Stimulated activated CD8-positive, alpha-beta memory T cell treated with anti-CD3 and anti-CD28 coated beads, Interleukin-12 subunit alpha, Interleukin-12 subunit beta, amount 100 ng/mL, for 24 hours (primary cell): ENCODE measurements around the gene FUZ.

Experiments
- DNase-seq: peaks from one replicate; pipeline ENCODE4 v3.0.0-alpha.2; 2020; ENCODE audit errors: extremely low read depth

The FUZ gene

DNA sequence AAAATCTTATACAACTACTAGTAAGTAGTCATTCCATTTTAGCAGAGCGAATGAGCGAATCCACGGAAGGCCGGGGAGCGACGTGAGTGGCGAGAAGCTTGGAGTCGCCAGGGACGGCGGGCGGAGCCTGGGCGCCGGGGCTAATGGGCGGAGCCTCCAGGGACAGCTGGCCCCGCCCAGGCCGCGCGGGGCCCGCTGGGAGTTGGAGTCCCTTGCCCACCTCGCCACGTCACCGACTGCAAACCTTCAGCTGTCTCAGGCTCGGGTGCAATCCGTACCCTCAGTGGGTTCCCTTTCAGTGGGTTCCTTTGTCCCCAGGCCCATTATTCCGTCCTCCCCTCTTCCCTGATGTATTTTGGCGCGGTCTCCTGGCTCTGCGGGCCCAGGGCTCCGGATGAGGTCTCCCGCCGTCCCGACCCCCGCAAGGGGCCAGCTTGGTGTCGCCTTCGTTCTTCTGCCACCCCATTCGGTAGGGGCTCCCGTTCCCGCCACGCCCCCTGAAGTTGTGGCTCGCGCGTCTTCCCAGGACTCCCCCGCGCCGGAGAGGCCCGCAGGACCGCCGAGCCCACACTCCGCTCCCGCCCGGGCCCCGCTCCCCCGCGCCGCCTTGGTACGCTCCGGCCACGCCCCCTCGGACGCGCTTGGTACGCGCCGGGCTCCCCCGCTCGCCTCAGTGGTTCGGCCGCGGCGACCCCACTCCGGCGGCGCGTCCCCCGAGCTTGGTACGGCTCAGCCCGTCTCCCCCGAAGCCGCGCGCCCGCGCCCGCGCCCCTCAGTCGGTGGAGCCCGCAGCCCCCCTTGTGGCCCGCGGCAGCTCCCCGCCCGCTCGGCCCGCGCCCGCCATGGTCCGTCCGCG is 37.6 kb upstream of the FUZ start, which contains the start of gene PTOV1:
Gene PTOV1 (plus strand): TSS at position 673 of the 856 bp plus-strand sequence.
- DNase-seq: peak; percentile 76

DNA sequence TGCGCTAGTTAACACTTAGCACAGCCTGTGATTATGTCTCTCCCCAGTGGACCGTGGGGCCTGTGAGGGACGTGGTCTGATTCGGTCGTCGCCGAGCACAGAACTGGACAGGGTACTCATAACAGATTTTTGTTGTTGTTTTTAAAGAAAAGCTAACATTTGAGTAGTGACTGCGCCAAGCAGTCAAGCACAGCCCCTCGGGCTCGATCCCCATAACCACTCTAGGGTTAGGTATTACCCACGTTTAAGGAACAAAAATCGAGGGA is 37.1 kb upstream of the FUZ start:
- no peak for DNase-seq

DNA sequence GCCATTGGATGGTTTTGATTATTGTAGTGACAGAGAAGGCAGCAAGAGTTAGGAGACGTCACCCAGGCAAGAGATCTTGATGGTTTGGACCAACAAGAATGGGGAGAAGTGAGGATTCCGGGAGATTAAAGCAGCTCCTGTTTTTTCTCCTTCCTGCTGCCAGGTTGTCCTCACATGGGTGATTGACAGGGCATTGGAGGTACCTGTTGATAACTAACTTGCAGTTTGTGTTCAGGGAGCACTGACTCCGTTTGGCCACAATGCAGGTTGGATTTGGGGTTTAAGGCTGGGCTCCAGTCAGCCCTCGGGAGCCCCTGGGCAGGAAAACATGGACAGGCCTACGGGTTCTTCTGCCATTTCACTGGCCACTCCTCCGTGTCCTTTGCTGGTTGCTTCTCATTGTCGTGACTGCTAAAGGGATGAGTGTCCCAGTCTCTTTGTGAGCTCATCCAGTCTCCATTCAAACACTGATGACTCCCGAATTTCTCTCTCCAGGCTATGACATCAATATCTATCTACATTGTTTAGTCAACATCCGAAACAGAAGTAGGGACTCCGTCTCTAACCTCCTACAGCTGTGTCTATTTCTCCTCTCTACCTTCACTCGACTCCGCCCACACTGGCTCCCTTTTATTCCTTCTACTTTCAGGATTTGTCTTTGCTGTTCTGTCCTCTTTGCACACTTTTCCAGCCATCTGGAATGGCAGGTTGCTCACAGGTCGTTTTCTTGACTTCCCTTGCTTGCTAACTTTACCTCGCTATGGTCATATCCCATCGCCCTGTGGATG is 36.5 kb upstream of the FUZ start:
- DNase-seq: no peak

DNA sequence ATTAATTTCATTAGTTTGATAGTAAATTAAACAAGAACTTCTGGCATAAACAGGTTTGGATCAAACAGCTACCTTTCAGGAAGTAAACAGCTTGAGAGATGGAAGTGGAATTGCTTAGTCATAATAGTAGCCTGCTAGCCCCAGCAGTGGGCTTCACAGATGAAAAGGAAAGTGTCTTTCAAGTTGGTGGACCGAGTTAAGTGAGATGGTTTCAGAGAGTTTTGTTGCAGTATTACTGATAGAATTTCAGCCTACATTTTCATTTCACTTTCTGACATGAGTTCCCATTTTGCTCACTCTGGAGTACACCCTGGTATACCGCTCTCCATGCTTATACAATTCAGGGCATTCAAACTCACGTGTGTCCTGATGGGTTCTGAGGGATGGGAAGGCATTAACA is 35.8 kb upstream of the FUZ start:
- DNase-seq: no peak

DNA sequence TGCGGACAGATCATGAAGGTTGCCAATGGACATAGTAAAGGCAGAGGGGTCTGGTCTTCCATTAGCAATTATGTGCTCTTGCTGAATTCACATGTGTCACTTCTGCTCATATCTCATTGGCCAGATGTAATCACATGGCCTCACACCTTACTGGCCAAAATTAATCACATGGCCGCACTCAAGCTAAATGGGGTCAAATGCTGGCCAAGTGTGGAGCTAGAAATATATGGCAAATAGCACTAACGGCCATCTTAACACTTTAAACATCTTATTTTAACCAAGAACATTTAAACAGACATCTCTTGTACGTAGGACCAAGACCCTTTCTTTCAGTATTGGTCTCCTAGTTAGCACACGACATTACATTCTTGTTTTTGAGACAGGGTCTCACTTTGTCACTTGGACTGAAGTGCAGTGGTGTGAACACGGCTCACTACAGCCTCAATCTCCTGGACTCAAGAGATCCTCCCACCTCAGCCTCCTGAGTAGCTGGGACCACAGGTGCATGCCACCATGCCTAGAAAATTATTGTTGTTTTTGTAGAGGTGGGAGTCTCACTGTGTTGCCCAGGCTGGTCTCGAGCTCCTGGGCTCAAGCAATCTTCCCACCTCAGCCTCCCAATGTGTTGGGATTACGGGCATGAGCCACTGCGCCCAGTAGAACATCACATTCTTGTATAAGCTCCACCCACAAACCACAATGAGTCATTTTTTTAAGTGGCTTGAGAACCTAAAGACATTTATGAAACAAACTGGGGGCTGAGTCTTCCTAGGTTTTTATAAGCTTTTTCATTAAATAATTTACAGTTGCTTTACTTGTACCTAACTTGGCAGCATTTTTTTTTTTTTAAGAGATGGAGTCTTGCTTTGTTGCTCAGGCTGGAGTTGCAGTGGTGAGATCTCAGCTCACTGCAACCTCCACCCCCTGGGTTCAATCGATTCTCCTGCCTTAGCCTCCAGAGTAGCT is 34.9 kb upstream of the FUZ start:
- no peak for DNase-seq

DNA sequence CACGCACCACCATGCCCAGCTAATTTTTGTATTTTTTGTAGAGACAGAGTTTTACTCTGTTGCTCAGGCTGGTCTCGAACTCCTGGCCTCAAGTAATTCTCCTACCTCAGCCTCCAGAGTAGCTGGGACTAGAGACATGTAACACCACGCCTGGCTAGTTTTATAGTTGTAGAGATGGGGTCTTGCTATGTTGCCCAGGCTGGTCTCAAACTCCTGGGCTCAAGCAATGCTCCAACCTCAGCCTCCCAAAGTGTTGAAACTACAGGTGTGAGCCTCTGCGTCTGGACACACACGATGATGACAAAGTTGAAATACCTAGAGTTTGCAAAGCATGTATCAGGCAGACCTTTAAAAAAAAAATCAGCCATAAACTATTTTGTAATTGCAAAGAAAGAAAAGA is 33.3 kb upstream of the FUZ start:
- no peak for DNase-seq

DNA sequence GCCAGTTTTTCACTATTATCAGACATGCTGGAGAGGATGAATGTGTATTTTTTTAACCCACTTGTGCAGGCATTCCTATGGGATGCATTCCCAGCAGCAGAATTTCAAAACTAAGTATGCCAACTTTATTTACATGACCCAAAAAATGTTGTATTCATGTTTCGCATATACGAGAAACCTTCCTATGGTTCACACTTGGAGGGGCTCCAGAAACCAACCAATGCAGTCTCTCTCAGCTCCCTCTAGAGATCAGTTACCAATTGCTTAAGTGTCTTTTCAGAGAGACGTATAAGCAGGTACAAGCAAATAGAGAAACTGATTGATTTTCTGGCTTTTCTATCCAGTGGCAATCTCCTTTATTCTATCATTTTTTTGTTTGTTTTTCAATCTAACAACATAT is 32.3 kb upstream of the FUZ start:
- DNase-seq: no peak

DNA sequence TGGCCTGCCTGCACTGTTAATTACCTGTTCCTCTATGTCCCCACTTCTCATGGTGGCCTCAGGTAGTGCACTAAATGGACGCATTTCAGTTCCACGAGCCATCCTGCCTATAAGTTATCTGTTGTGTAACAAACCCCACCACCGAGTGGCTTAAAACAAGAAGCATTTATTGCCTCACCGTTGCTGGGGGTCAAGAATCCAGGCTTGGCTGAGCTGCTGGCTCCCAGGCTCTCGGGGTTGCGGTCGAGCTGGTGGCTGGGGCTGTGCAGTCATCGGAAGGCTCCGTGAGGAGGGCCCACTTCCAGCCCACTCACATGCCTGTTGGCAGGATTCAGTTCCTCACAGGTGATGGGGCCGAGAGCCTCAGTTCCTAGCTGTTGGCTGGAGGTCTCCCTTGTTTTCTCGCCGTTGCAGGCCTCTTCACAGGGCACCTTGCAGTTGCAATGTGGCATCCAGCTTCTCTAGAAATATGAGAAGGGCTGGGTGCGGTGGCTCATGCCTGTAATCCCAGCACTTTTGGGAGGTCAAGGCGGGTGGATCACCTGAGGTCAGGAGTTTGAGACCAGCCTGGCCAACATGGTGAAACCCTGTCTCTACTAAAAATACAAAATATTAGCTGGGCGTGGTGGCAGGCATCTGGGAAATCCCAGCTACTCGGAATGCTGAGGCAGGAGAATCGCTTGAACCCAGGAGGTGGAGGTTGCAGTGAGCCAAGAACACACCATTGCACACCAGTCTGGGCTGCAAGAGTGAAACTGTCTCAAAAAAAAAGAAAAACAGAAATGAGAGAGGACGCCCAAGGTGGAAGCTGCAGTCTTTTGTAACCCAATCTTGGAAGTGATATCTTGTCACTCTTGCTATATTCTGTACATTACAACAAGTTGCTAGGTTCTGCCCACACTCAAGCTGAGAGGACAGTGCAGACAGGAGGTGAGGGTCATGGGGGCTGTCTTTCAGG is 31.3 kb upstream of the FUZ start:
- DNase-seq: no peak

DNA sequence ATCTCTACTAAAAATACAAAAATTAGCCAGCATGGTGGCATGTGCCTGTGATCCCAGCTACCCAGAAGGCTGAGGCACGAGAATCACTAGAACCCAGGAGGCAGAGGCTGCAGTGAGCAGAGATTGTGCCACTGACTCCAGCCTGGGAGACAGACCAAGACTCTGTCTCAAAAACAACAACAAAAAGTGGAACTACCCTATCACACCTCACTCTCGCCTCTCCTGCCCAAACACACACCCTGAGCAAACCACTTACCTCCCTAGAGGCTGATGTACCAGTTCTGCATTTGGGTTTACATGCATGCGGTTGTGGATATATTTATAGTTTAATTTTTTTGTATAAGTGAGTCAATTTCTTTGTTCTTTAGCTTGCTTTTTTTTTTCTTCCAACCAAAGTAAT is 30.2 kb upstream of the FUZ start:
- DNase-seq: no peak

DNA sequence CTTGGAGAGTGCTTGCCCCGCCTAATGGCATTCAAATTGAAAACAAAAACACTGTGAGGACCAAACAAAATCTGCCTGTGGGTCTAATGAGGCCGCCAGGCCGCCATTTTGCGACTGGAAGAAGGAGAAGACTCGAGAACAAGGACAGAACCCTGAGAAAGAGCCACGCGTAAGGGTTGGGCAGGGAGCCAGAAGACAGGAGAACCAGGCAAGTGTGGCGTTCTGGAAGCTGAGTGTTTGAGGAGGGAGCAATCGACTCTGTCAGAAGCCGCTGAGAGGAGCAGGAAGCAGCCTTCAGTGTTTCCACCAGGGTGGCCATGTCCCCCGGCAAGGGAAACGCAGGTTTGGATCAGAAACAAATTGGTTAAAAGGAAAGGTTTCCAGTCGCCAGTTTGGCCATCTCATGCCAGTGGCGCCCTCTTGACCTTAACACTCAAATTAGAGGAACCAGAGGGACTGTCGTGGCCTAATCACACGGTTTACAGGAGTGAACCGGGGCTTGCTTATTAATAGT is 27.7 kb upstream of the FUZ start:
- DNase-seq: no peak

DNA sequence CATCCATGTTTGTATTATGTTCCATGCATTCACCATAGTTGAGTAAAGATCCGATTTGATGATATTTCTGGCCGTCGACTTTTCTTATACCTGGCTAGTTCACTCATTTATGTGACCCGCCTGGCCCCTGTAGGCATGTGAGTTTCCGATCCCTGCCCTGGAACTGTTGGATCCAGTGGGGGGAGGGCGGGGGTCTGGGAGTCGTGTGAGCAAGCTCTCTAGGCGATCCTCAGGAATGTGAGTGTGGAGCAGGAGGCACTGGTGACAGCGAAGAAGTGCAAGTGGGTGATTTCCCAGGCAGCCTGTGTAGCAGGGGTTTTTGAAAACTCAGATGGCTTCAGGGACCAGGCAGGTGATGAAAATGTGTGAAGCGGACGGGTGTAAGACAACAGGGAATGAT is 27.2 kb upstream of the FUZ start:
- DNase-seq: no peak

DNA sequence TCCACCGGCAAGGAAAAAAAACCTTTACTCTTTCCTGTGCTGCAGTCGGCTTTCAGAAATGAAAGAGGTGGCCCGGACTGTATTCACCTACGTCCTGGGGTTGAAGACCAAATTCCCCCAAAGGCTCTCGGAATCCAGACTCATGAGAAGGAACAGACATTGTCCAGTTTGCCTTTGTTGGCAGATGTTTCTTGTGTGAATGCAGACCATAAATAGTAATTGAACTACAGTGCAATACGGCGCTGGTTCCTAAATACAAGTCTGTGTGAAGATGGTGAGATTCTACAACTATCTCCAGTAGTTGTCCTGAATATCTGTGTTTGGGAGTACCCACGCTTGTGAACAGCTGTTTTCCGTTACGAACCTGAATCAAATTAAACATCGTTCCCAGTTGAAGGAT is 26.6 kb upstream of the FUZ start:
- DNase-seq: no peak

DNA sequence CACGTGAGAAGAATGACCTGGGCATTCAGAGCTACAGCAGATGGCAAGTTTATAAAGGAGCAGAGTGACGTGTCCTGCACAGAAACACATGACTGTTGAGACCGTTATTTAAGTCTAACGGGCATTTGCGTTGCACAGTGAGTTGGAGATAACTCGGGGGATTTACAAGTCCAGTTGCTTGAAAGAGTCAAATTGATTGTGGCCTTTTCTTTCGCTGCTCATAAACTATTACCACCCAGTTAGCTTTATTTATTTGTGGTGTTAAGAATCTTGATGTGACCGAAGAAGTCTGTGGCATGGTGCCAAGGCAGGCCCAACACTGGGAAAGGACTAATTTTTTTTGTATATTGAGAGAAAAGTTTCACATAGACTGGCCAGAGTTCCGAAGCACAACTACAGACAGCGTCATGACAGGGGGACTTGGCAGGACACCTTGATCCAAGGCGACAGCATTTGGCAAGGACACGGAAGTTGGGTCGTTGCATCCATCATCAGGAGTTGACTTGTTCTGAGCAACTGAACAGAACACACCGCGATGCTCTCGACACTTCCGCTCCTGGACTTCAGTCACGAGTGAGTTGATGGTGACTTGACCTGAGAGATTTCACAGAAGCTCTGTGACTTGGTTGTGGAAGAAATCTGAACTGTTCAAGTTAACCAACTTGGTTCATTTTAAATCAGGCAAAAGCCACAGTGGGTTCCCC is 25.9 kb upstream of the FUZ start:
- DNase-seq: no peak

DNA sequence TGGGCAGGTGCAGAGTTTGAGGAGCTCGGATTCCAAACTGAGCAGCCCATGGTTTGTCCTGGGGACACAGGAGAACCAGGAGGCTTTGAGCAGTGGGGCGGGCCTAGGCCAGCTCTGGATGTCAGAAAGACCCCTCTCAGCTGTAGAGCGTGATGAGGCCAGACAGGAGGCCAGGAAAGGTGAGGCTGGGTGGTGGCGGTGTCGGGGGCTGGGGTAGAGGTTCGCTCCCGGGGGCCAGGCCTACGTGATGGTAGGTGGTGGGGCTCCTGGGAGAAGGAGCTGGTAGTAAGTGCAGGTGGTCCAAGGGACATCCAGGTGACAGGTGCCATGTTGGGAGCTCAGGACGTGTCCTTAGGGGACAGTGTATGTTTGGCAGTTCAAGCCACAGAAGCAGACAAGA is 24.3 kb upstream of the FUZ start:
- DNase-seq: no peak

DNA sequence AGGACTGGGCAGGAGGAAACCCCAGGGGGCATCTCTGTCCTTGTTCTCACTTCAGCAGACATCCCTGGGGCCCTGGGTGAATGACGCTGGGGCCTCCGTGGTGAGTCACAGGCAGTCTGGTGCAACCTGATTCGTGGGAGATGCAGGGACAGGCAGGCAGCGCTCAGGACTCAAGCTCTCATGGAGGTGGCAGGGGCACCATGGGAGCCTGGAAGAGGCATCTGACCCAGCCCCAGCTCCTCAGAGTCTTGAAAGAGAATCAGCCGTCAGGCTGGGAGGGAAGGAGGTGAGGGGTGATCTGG is 23.9 kb upstream of the FUZ start:
- DNase-seq: no peak

DNA sequence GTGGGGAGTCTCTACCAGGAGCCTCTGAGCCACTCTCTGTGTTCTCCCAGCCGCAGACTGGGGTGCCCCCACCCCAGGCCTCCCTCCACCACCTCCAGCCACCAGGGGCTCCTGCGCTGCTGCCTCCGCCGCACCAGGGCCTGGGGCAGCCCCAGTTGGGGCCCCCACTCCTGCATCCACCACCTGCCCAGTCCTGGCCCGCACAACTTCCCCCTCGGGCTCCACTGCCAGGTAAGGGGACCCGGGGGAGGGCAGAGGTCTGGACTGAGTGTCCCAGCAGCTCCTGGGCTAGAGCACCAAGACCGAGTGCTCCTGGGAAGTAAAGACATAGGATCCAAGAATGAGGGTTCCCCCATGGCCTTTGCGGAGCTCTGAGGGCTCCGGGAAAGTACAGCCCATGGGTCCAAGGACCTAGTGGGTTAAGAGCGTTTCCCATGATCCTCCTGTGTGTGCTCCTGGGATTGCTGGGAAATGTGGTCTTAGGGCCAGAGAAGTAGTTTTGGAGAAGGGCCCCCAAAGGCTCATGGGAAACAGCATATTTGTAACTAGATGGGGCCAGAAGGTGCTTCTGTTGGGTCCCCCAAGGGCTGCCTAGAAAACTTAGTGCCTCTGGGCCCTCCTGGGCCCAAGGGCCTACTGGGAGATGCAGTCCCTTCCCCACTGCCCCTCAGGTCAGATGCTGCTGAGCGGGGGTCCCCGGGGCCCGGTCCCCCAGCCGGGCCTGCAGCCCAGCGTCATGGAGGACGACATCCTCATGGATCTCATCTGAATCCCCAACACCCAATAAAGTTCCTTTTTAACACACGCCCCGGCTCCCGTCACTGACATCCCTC is 23.3 kb upstream of the FUZ start:
- no peak for DNase-seq

DNA sequence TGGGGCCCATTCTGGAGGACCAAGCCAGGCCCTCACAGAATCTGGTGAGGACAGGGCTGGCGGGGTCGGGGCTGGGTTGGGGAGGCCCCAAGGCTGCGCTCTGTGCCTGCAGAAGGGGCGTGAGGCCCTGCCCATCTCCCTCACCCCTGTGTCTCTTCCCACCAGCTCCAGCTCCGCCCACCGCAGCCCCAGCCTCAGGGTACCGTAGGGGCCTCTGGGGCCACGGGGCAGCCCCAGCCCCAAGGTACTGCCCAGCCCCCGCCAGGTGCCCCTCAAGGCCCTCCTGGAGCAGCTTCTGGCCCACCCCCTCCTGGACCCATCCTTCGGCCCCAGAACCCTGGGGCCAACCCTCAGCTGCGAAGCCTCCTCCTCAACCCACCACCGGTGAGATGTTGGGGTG is 22.5 kb upstream of the FUZ start:
- DNase-seq: no peak

DNA sequence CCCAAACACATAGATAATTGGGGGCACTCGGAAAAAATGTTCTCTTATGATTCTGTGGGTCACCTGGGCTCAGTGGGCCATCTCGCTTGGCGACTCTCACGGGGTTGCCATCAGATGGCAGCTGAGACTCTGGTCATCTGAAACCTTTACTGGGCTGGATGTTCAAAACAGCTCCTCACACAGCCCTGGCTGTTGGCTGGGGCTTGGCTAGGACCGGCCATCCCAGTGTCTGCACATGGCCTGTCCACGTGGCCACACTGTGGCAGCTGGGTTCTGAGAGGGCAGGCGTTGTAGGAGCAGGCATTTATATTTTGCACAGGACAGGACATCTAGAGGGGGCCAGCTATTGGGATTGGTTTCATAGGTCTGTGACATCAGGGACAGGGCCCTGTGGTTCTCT is 20.5 kb upstream of the FUZ start:
- no peak for DNase-seq

DNA sequence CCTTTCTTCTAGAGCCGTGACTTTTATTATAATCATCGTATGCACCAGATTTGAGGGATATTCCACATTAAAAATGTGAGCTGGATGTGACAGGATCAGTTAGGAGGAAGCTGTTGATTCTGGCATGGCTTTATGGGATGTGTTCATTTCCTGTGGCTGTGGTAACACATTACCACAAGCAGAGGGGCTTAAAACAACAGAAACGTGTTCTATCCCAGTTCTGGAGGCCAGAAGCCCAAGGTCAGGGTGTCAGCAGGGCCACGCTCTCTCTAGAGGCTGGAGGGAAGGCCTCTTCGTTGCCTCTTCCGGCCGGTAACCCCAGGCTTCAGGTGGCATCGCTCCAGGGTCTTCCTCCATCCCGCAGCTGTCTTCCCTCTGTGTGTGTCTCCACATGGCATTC is 19.5 kb upstream of the FUZ start:
- no peak for DNase-seq

DNA sequence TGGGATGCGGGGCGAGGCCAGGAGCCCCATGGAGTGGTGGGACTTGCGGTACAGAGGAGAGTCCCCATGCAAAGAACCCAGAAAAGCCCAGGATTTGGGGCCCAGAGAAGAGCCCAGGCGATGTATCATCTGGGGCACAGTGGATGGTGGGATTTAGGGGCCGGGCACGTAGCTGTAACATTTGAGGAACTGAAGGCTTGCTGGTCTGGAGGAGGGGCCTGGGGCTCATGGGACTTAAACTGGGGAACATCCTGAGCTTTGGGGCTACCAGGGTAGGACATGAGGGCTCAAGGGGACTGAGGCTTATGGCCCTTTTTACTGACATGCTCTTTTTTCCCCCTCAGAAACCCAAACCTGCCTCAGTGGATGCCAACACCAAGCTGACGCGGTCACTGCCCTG is 18.5 kb upstream of the FUZ start:
- no peak for DNase-seq
